Subcutaneous adipose tissue (tissue), 4 donors: ENCODE data around the gene SMOC1. TPM values are rescaled to one million over a fixed set of nuclear protein-coding genes. Genes with fewer than 3 reads are reported as not detected.

Source experiments
- total RNA-seq, 4 donors: library from RNA; depleted of rRNA; stranded (reverse); fragments of >200 nt; gene quantifications; one replicate each; pipeline ENCODE4 v1.1.0, GENCODE V29; 2016
- TF ChIP-seq, protein P1 (sequence below): fragments of 450-650 bp; IDR thresholded peaks from one replicate; pipeline ENCODE4 v1.5.1; 2016; ENCODE audit warnings: low read depth, mild to moderate bottlenecking, control low read depth, antibody characterized with exemption, moderate library complexity

The SMOC1 gene
- total RNA-seq, 4 donors from 2014 or later, result 7.7 to 38.1 (median 29.9) TPM

DNA sequence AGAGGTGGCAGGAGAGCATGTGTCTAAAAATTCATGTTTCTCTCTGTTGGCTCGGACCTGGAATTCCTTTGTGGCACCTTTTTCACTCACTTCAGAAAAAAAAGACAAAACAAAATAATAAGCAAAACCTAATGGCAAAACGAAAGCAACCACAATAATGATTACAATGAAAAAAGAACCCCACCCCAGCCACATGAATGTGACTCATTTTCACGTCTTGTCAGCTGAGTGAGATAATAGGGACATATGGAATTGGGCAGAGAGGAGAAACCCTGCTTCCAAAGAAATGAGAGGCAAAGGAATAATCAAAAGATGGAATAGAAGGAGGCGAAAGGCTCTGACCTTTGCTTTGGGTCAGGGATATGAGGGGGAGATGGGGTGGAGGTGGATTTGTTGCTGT is 166.1 kb downstream of the SMOC1 start:
- TF ChIP-seq, protein P1, sequence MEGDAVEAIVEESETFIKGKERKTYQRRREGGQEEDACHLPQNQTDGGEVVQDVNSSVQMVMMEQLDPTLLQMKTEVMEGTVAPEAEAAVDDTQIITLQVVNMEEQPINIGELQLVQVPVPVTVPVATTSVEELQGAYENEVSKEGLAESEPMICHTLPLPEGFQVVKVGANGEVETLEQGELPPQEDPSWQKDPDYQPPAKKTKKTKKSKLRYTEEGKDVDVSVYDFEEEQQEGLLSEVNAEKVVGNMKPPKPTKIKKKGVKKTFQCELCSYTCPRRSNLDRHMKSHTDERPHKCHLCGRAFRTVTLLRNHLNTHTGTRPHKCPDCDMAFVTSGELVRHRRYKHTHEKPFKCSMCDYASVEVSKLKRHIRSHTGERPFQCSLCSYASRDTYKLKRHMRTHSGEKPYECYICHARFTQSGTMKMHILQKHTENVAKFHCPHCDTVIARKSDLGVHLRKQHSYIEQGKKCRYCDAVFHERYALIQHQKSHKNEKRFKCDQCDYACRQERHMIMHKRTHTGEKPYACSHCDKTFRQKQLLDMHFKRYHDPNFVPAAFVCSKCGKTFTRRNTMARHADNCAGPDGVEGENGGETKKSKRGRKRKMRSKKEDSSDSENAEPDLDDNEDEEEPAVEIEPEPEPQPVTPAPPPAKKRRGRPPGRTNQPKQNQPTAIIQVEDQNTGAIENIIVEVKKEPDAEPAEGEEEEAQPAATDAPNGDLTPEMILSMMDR, result no peak

DNA sequence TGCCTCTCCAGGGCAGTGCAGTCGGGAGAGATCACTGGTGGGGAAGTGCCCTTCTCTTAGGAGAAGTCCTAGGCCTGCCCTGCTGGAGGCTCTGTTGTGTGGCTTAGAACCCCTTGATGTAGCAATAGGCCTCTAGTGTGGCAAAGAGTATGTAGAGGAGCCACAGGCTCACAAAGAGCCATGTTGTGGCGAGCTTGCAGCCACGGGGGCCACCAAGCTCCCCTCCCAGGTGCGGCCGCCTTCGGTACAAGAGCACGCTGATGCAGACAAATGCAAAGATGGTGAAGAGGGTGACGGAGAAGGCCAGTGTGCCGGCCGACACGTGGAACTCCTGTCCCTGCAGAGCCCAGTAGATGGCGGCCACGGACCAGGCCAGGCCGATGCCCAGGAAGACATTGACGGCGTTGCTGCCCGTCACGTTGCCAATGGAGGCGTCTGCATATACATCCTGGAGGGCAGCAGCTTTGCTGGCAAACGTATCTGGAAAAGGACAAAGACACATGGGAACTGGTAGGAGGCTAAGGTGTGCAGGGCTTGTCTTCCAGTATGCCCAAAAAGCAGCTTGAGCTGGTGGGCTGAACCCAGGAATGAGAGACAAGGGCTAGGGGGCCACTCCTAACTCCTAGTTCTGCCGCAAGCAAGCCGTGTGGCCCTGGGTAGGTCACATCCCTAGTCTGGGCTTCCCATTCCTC is 166.8 kb downstream of the SMOC1 start:
- TF ChIP-seq, protein P1, result no peak

DNA sequence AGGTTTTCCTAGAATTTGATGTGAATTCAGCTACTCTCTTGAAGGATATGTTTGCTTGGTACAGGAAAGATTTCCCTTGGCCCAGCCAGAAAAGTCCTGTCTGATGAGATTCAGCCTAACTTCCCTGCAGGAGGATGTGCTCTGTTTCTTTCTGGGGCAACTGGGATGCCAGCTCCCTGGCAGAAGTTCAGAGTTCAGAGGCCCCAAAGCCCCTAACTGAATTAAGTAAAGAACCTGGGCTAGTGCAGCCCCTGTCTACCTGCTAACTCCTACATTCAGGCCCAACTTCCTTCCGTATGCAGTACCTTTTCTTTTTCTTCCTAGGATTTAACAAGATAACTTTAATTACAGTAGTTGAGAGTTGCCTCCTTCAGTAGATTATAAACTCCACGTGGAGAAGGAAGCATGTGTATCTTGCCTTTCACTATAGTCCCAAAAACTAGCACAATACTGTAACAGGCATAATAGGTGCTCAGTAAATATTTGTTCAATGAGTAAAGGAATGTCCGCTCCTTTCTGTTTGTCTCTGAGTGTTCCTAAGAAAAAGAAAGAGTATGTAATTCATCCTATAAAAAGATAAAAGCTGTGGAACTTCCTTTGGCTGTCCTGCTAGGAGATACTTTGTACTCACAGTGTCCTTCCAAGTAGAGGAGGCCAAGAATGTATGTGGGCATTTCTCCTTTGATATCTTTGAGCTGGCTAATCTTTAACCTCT is 168.5 kb downstream of the SMOC1 start:
- TF ChIP-seq, protein P1, result no peak

DNA sequence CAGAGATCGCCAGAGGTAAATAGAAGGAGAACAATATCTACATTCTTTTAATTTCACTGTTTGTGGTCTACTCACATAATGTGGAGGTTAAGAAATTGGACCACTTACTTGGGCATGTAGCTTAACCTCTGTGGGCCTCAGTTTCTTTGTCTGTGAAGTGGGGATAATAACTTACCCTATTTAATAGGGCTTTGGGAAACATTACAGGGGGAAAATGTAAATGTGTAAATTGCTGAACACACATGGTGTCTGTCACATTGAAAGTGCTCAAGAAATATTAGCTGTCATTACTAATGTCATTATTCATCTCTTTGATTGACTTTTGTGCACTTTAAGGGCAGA is 169.1 kb downstream of the SMOC1 start:
- TF ChIP-seq, protein P1, result no peak

DNA sequence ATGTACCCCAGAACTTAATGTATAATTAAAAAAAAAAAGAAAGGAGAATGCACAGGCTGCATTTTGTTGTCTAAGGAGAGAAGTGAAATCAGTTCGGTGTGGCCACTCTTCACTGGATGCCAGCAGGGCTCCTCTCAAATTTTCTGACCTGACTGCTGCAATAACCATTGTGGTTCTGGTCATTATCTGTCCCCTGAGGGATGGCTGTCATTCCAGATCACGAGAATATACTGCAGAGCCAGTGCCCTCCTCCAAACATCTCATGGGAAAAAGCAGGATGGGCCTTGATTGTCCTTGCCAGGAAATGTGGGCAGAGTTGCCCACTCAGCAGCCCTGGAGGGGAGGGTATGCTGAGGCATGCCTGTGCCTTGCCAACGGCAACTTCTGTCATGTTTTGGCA is 170.4 kb downstream of the SMOC1 start:
- TF ChIP-seq, protein P1, result no peak

DNA sequence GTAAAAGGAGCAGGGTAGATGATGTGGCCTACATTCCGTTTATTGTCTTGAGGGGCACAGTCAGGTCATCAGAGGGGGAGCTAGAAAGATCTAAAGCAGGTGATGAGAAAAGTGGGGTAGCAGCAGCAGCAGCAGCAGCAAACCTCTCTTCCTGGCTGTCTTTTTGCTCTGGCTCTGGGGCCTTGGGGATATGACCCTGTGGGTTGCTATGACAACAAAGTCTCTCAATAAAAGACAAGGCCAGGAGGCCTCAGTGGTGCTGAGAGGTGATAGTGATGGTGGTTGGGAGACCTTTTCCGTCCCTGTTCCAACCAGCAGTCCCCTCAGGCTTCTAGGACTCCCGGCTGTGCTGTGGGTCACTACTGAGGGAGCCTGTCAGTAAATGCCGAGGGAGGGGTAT is 170.9 kb downstream of the SMOC1 start:
- TF ChIP-seq, protein P1, result no peak

DNA sequence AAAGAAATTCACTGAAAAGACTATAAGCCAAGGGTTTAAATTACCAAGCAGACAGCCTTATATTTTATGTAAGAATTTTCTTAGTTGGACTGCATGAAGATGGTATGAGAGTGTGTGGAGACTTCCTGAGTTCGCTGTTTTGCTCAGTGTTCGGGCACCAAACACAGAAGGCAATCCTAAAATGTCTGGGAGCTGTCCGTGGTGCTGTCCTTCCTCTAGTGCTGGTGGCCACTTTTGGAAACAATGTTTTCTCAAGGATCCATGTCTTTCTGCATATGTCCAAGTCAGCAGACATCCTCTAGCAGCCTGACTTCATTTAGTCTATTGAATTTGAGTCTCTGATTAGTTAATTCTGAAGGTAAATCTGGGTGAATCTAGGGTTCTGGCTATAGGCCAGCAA is 173.8 kb downstream of the SMOC1 start:
- TF ChIP-seq, protein P1, result no peak
